Measurements from ENCODE around the gene PDE10A. TPM values are rescaled to one million over a fixed set of nuclear protein-coding genes. Genes with fewer than 3 reads are reported as not detected.

PDE10A gene
- total and polyA plus RNA-seq, 2 of the 8 experiments (the other 6 are each of a cell fraction or from before 2014, with no cell fraction given): 1.1 to 2.4 TPM

- Histone ChIP-seq H3K4me3 (ENCODE audit: extremely low read depth in 1 of 4, insufficient read depth in 2 of 4, low read depth in 3 of 4, low read length in 4 of 4) (no peak overlapping the region), H3K18ac (ENCODE audit: extremely low read depth, low read length) (no peak overlapping the region; the same call in 1 of the 2 replicates), H3K14ac (ENCODE audit: insufficient read length) (no peak overlapping the region), H3K4me1 (replicated peaks in 1 of 4; ENCODE audit: control insufficient read depth in 3 of 4, insufficient read depth in 4 of 4, low read length in 3 of 4) (peaks cover 0 to 3% (median 2%) of the 10 kb centered on the region in 4 experiments; a peak in 3 of 7 replicates), H2AK5ac (ENCODE audit: low read depth, low read length) (no peak overlapping the region), H3K9me3 (ENCODE audit: insufficient read depth in 2 of 2, low read depth in 1 of 2, low read length in 1 of 2) (no peaks in the 10 kb centered on the region), H3K56ac (replicated peaks; ENCODE audit: insufficient read length, low read depth, low read length) (no peak overlapping the region), H4K5ac (ENCODE audit: insufficient read length, low read depth, low read length) (no peak overlapping the region), H2BK120ac (replicated peaks; ENCODE audit: low read depth, low read length) (no peak overlapping the region), H2AFZ (ENCODE audit: low read length) (0 out of 2 replicates have a peak overlapping the region, but pooled peaks have one; percentile 36), H3K79me2 (ENCODE audit: control insufficient read depth in 1 of 2, insufficient read depth in 2 of 2, low read length in 2 of 2) (no peaks in the 10 kb centered on the region), H3K9ac (replicated peaks in 1 of 4; ENCODE audit: extremely low read depth in 1 of 4, low read depth in 3 of 4, low read length in 3 of 4) (no peak overlapping the region), H4K8ac (ENCODE audit: extremely low read depth, insufficient read depth, low read length) (no peak overlapping the region; the same call in 1 of the 2 replicates), H3K4me2 (ENCODE audit: insufficient read depth in 1 of 2, low read depth in 2 of 2, low read length in 2 of 2) (no peak overlapping the region), H3K79me1 (ENCODE audit: low read depth, low read length) (no peaks in the 10 kb centered on the region), H2BK15ac (ENCODE audit: low read length) (no peak overlapping the region), H2BK20ac (ENCODE audit: low read length) (no peak overlapping the region), H3K27me3 (replicated peaks in 1 of 4; ENCODE audit: control insufficient read depth in 3 of 4, extremely low read depth in 1 of 4, insufficient read depth in 3 of 4, low read length in 3 of 4) (no peaks in the 10 kb centered on the region), H4K91ac (replicated peaks; ENCODE audit: insufficient read length, low read length) (no peak overlapping the region), H3K23ac (ENCODE audit: insufficient read length) (no peak overlapping the region), H3K23me2 (ENCODE audit: low read depth, low read length) (peaks cover 2% of the 10 kb centered on the region; the same call in 1 of the 2 replicates), H2BK5ac (ENCODE audit: low read depth, low read length) (no peak overlapping the region), H3K4ac (replicated peaks; ENCODE audit: insufficient read length, low read depth, low read length) (no peak overlapping the region), H4K20me1 (replicated peaks in 1 of 2; ENCODE audit: control insufficient read depth in 1 of 2, insufficient read depth in 2 of 2, low read length in 2 of 2) (peaks cover 0 to 2% of the 10 kb centered on the region in 2 experiments), H3K27ac (ENCODE audit: low read depth, low read length) (no peak overlapping the region), H2BK12ac (ENCODE audit: low read depth, low read length) (no peak overlapping the region), H3K36me3 (ENCODE audit: control insufficient read depth in 2 of 4, insufficient read depth in 4 of 4, low read length in 3 of 4) (no peaks in the 10 kb centered on the region)
- ChIA-PET POLR2A (ENCODE audit: partially characterized antibody) (interaction anchor here (0.9 kb wide), 1 partner anchor 10 kb away, joined by 3 read pairs; no protein-coding TSS in a partner anchor), CTCF (ENCODE audit: partially characterized antibody) (interaction anchor here (0.7 to 1.5 kb wide), 7 partner anchors 10 to 176 kb away, joined by 3 to 4 read pairs (median 3); no protein-coding TSS in a partner anchor)
- WGBS, 2 experiments (ENCODE audit: extremely low coverage in 1 of 2, insufficient coverage in 1 of 2, insufficient read length in 1 of 2, insufficient replicate concordance in 2 of 2, low coverage in 1 of 2, low lambda C conversion rate in 2 of 2, missing lambda C conversion rate in 1 of 2): 83% methylated on average over 18 of the region's 18 CpGs; no CpG with 5 or more reads in 1 of the 2 experiments
- no peak for TF ChIP-seq RBBP5 (IDR thresholded peaks at IDR 0.05; ENCODE audit: borderline replicate concordance, low read depth, low read length)
- peak in 1 of 3 experiments; percentile 7; a peak in 1 of 4 replicates for TF ChIP-seq CTCF (IDR thresholded peaks at IDR 0.05; ENCODE audit: control extremely low read depth in 1 of 3, insufficient read depth in 1 of 3, low read depth in 1 of 3, low read length in 3 of 3)
- TF ChIP-seq NRF1 (IDR thresholded peaks at IDR 0.05; ENCODE audit: low read depth, low read length): no peak
- FAIRE-seq (no peak), DNase-seq (ENCODE audit: low read depth in 1 of 2, low spot score in 2 of 2) (no peak)
Observed at GRCh38 chr6:165676435-165677068, 13.5 kb upstream of the PDE10A start.
